ENCODE results near the gene LTV1. TPM values are rescaled to one million over a fixed set of nuclear protein-coding genes. Genes with fewer than 3 reads are reported as not detected.
"Not testable (repeated sequence)": the region's sequence is repeated elsewhere in the genome, so short reads cannot be mapped to it uniquely, and the experiment has no call there.

Gene LTV1
- total RNA-seq, 1 donor from 2014 or later = 40.3 TPM

DNA sequence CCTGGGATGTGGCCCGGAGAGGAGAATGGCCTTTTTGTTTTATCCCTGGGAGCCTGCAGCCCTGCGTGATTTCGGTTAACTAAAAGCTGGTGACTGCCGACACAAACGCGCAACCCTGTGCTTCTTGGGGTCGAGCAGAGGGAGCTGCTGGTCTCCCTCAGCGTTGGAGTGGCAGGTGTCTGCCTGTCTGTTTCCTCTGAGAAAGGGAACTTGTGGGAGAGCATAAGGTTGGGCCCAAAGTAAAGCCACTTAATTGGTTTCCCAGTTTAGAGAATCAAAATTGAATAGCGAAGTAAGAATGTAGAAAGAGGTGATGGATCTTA, 500 bp downstream of the LTV1 start:
- peaks cover 53% of the 10 kb centered on the region for H3K36me3 Mint-ChIP-seq (ENCODE audit: low read depth)

DNA sequence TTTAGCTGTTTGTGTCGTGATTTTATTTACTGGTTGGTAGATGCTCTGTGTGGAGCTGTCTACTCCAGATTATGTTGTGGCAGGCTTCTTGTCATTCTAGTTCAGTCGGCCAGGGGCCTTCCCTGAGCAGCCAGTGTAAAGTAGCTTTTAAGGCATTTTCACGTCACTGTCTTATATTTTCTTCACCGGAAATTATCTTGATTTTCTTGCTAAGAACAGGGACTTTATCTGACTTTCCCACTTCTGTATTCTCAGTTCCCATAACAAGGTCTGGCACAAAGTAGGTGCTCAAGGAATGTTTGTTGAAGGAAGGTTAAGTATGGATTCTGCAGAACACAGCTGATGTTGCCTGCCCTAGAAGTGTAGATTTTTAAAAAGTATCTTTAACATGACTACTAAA, 868 bp downstream of the LTV1 start:
- H3K36me3 Mint-ChIP-seq (ENCODE audit: low read depth) = peaks cover 57% of the 10 kb centered on the region
- ChIA-PET POLR2A (interaction anchor here (1.2 to 2.0 kb wide), 5 partner anchors 221 to 373 kb away, joined by 3 to 17 read pairs (median 4); partner anchors contain the start of gene SF3B5), CTCF (interaction anchor here (0.8 to 1.7 kb wide), 4 partner anchors 17 to 269 kb away, joined by 3 to 8 read pairs (median 3); partner anchors contain the start of gene SF3B5)
- H3K4me1 Mint-ChIP-seq = peaks cover 17% of the 10 kb centered on the region
- H3K4me3 Mint-ChIP-seq = peak overlapping the region; percentile 92
- H3K9me3 Mint-ChIP-seq = no peaks in the 10 kb centered on the region
- ATAC-seq (ENCODE audit: low read depth) = no peak
- TF ChIP-seq, protein P1, sequence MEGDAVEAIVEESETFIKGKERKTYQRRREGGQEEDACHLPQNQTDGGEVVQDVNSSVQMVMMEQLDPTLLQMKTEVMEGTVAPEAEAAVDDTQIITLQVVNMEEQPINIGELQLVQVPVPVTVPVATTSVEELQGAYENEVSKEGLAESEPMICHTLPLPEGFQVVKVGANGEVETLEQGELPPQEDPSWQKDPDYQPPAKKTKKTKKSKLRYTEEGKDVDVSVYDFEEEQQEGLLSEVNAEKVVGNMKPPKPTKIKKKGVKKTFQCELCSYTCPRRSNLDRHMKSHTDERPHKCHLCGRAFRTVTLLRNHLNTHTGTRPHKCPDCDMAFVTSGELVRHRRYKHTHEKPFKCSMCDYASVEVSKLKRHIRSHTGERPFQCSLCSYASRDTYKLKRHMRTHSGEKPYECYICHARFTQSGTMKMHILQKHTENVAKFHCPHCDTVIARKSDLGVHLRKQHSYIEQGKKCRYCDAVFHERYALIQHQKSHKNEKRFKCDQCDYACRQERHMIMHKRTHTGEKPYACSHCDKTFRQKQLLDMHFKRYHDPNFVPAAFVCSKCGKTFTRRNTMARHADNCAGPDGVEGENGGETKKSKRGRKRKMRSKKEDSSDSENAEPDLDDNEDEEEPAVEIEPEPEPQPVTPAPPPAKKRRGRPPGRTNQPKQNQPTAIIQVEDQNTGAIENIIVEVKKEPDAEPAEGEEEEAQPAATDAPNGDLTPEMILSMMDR (IDR thresholded peaks at IDR 0.05) = no peak
- no peak for DNase-seq
- no peaks in the 10 kb centered on the region for H3K27me3 Mint-ChIP-seq
- peak overlapping the region; percentile 96 for H3K27ac Mint-ChIP-seq
- intact Hi-C loops (cut with micrococcal nuclease) = loop anchor here (5.0 to 10.0 kb wide), 5 partner anchors 98 to 1891 kb away; partner anchors contain the start of genes EPM2A and FUCA2

More for the DNA sequence above, 500 bp downstream of the LTV1 start:
- peak overlapping the region; percentile 96 for H3K27ac Mint-ChIP-seq
- POLR2A ChIA-PET = interaction anchor here (0.9 to 2.0 kb wide), 10 partner anchors 11 to 1892 kb away, joined by 3 to 17 read pairs (median 4); partner anchors contain the start of genes ADAT2, PEX3 and SF3B5
- DNase-seq = no peak
- no peaks in the 10 kb centered on the region for H3K27me3 Mint-ChIP-seq
- intact Hi-C loops (cut with micrococcal nuclease) = loop anchor here (1.0 to 10.0 kb wide), 12 partner anchors 99 to 1891 kb away; partner anchors contain the start of genes ADAT2, AIG1, EPM2A and FUCA2
- TF ChIP-seq, protein P1 (IDR thresholded peaks at IDR 0.05) = no peak
- CTCF ChIA-PET = interaction anchor here (0.8 to 1.7 kb wide), 3 partner anchors 96 to 268 kb away, joined by 3 to 8 read pairs (median 4); no protein-coding TSS in a partner anchor
- peak; percentile 3 for ATAC-seq (ENCODE audit: low read depth)
- peaks cover 17% of the 10 kb centered on the region for H3K4me1 Mint-ChIP-seq
- H3K4me3 Mint-ChIP-seq = peak overlapping the region; percentile 92
- H3K9me3 Mint-ChIP-seq = no peaks in the 10 kb centered on the region

DNA sequence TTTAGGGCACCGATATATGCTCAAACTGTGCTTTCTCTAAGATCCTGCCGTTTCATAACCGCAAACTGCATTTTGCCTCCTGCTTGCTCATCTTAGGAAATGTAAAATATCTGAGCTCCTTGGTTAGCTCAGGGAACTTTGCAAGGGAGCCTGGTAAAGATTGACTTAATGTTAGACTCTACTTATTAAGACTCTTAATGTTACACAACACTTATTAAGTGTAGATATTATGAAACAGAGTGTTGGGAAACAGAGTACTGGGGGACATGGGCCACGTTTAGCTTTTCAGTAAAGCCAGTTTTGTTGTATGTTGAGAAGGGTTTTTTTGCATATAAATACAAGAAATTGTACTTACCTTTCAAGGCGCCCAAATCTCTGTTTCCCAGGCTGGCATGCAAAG, 1.9 kb downstream of the LTV1 start:
- H3K27ac Mint-ChIP-seq = no peak overlapping the region
- H3K4me3 Mint-ChIP-seq = peak overlapping the region; percentile 28
- H3K9me3 Mint-ChIP-seq = no peaks in the 10 kb centered on the region
- CTCF ChIA-PET = interaction anchor here (1.2 to 1.3 kb wide), 2 partner anchors 18 to 251 kb away, joined by 3 read pairs; partner anchors contain the start of gene SF3B5
- no peak for DNase-seq
- no peak for ATAC-seq (ENCODE audit: low read depth)
- no peaks in the 10 kb centered on the region for H3K27me3 Mint-ChIP-seq
- TF ChIP-seq, protein P1 (IDR thresholded peaks at IDR 0.05) = no peak
- peaks cover 17% of the 10 kb centered on the region for H3K4me1 Mint-ChIP-seq
- peaks cover 67% of the 10 kb centered on the region for H3K36me3 Mint-ChIP-seq (ENCODE audit: low read depth)
- POLR2A ChIA-PET = interaction anchor here (0.6 kb wide), 1 partner anchor 328 kb away, joined by 3 read pairs; no protein-coding TSS in a partner anchor
- intact Hi-C loops (cut with micrococcal nuclease) = loop anchor here (10.0 kb wide), 2 partner anchors 930 to 1890 kb away; partner anchors contain the start of gene EPM2A

DNA sequence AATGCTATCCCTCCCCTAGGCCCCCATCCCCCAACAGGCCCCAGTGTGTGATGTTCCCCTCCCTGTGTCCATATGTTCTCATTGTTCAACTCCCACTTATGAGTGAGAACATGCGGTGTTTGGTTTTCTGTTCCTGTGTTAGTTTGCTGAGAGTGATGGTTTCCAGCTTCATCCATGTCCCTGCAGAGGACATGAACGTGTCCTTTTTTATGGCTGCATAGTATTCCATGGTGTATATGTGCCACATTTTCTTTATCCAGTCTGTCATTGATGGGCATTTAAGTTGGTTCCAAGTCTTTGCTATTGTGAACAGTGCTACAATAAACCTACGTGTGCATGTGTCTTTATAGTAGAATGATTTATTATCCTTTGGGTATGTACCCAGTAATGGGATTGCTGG, 8.6 kb downstream of the LTV1 start:
- Mint-ChIP-seq H3K36me3 (ENCODE audit: low read depth) (peaks cover 98% of the 10 kb centered on the region), H3K9me3 (peaks cover 10% of the 10 kb centered on the region)
- H3K27me3 Mint-ChIP-seq; H3K27ac Mint-ChIP-seq; POLR2A ChIA-PET; CTCF ChIA-PET; H3K4me1 Mint-ChIP-seq; DNase-seq; ATAC-seq (ENCODE audit: low read depth); H3K4me3 Mint-ChIP-seq; intact Hi-C loops (cut with micrococcal nuclease): not testable (repeated sequence)

DNA sequence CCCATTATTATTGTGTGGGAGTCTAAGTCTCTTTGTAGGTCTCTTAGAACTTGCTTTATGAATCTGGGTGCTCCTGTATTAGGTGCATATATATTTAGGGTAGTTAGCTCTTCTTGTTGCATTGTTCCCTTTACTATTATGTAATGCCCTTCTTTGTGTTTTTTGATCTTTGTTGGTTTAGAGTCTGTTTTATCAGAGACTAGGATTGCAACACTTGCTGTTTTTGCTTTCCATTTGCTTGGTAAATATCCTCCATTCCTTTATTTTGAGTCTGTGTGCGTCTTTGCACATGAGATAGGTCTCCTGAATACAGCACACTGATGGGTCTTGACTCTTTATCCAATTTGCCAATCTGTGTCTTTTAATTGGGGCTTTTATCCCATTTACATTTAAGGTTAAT, 11.9 kb downstream of the LTV1 start:
- intact Hi-C loops (cut with micrococcal nuclease) = not testable (repeated sequence)

DNA sequence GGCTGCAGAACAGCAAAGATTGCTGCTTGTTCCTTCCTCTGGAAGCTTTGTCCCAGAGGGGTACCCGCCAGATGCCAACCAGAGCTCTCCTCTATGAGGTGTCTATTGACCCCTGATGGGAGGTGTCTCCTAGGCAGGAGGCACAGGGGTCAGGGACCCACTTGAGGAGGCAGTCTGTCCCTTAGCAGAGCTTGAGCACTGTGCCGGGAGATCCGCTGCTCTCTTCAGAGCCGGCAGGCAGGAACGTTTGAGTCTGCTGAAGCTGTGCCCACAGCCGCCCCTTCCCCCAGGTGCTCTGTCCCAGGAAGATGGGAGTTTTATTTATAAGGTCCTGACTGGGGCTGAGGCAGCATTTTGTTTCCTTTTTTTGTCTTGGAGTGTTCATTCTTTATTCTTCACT, 13.6 kb downstream of the LTV1 start:
- H3K27ac Mint-ChIP-seq; DNase-seq; intact Hi-C loops (cut with micrococcal nuclease); ATAC-seq (ENCODE audit: low read depth); H3K4me1 Mint-ChIP-seq; H3K4me3 Mint-ChIP-seq; CTCF ChIA-PET; H3K27me3 Mint-ChIP-seq: not testable (repeated sequence)
- POLR2A ChIA-PET = interaction anchor here (0.6 kb wide), 1 partner anchor 54 kb away, joined by 4 read pairs; no protein-coding TSS in a partner anchor
- Mint-ChIP-seq H3K9me3 (peaks cover 10% of the 10 kb centered on the region), H3K36me3 (ENCODE audit: low read depth) (peaks cover 95% of the 10 kb centered on the region)

More for the DNA sequence above, 11.9 kb downstream of the LTV1 start:
- POLR2A ChIA-PET; DNase-seq; H3K27me3 Mint-ChIP-seq; H3K27ac Mint-ChIP-seq; ATAC-seq (ENCODE audit: low read depth); H3K4me1 Mint-ChIP-seq; H3K4me3 Mint-ChIP-seq; CTCF ChIA-PET: not testable (repeated sequence)
- Mint-ChIP-seq H3K36me3 (ENCODE audit: low read depth) (peaks cover 100% of the 10 kb centered on the region), H3K9me3 (peaks cover 10% of the 10 kb centered on the region)

Measured in activated B cell treated with CpG ODN at 0.5 μM for 24 hours (primary cell).